SIG-M5 treated with dmso at 0.1 percent for 504 hours (cell line): Measurements from ENCODE around the gene MVB12B.
"Not testable (repeated sequence)": the region's sequence is repeated elsewhere in the genome, so short reads cannot be mapped to it uniquely, and the experiment has no call there.

Experiments
- DNase-seq: peaks from one replicate; lab custom pipeline; 2025; ENCODE audit not compliant: unreplicated experiment; lab: John Stamatoyannopoulos, UW

MVB12B gene

GRCh38 chr9:126555421-126555820 lies 228.8 kb downstream of the MVB12B start:
- DNase-seq, result not testable (repeated sequence)
